Activated naive CD4-positive, alpha-beta T cell treated with anti-CD3 and anti-CD28 coated beads for 36 hours (primary cell): ENCODE results near the gene TCF25. TPM values are rescaled to one million over a fixed set of nuclear protein-coding genes. Genes with fewer than 3 reads are reported as not detected.
"Not testable (repeated sequence)": the region's sequence is repeated elsewhere in the genome, so short reads cannot be mapped to it uniquely, and the experiment has no call there.

Experiments
- CTCF ChIA-PET: fragments of 350-600 bp; sonication (Branson Sonifier 250); formaldehyde crosslinking; loops from one replicate; lab custom pipeline; 2021; ENCODE audit warnings: antibody characterized with exemption; lab: Charles Lee
- DNase-seq: peaks from one replicate; pipeline ENCODE4 v3.0.0-alpha.2; 2020
- H3K27ac Mint-ChIP-seq: one replicate; pipeline ENCODE4 v1.8.0; 2021; ENCODE audit warnings: mild to moderate bottlenecking, mixed read lengths
- H3K27me3 Mint-ChIP-seq: one replicate; pipeline ENCODE4 v1.8.0; 2021; ENCODE audit warnings: low read depth, mixed read lengths
- H3K36me3 Mint-ChIP-seq: one replicate; pipeline ENCODE4 v1.8.0; 2021; ENCODE audit warnings: low read depth, mixed read lengths
- H3K4me1 Mint-ChIP-seq: one replicate; pipeline ENCODE4 v1.8.0; 2021; ENCODE audit warnings: low read depth, mixed read lengths
- H3K4me3 Mint-ChIP-seq: one replicate; pipeline ENCODE4 v1.8.0; 2021; ENCODE audit warnings: mild to moderate bottlenecking, moderate library complexity, mixed read lengths
- H3K9me3 Mint-ChIP-seq: one replicate; pipeline ENCODE4 v1.8.0; 2021; ENCODE audit warnings: mixed read lengths
- intact Hi-C: fragments of 100-400 bp; cut with micrococcal nuclease; formaldehyde crosslinking; loops from one replicate; pipeline ENCODE4 v1.15.1; 2023
- total RNA-seq, 2 experiments: library from RNA; stranded (reverse); gene quantifications; one replicate each; pipeline ENCODE4 v1.2.3, GENCODE V29; 2021

TCF25 gene
- total RNA-seq, 2 experiments from 2014 or later = 108 to 109 TPM

GRCh38 chr16:89869911-89870310, 3.5 kb upstream of the TCF25 start:
- peaks cover 9% of the 10 kb centered on the region for H3K4me1 Mint-ChIP-seq
- H3K27ac Mint-ChIP-seq = no peak overlapping the region
- no peak overlapping the region for H3K4me3 Mint-ChIP-seq
- H3K27me3 Mint-ChIP-seq = no peaks in the 10 kb centered on the region
- intact Hi-C loops = loop anchor here (5.0 to 10.0 kb wide), 2 partner anchors 152 to 625 kb away; no protein-coding TSS in a partner anchor
- peaks cover 11% of the 10 kb centered on the region for H3K36me3 Mint-ChIP-seq
- peaks cover 7% of the 10 kb centered on the region for H3K9me3 Mint-ChIP-seq
- no peak for DNase-seq
- CTCF ChIA-PET = interaction anchor here (1.1 kb wide), 1 partner anchor 9 kb away, joined by 3 read pairs; no protein-coding TSS in a partner anchor

- no peaks in the 10 kb centered on the region for H3K27me3 Mint-ChIP-seq
- peaks cover 15% of the 10 kb centered on the region for H3K36me3 Mint-ChIP-seq
- peaks cover 9% of the 10 kb centered on the region for H3K9me3 Mint-ChIP-seq
- H3K27ac Mint-ChIP-seq = no peak overlapping the region
- intact Hi-C loops = loop anchor here (5.0 to 10.0 kb wide), 2 partner anchors 152 to 626 kb away; no protein-coding TSS in a partner anchor
- H3K4me1 Mint-ChIP-seq = peaks cover 13% of the 10 kb centered on the region
- CTCF ChIA-PET = interaction anchor here (1.1 kb wide), 1 partner anchor 9 kb away, joined by 3 read pairs; no protein-coding TSS in a partner anchor
- H3K4me3 Mint-ChIP-seq = no peak overlapping the region
- no peak for DNase-seq
Observed at GRCh38 chr16:89870440-89870839, 3.0 kb upstream of the TCF25 start.

DNA sequence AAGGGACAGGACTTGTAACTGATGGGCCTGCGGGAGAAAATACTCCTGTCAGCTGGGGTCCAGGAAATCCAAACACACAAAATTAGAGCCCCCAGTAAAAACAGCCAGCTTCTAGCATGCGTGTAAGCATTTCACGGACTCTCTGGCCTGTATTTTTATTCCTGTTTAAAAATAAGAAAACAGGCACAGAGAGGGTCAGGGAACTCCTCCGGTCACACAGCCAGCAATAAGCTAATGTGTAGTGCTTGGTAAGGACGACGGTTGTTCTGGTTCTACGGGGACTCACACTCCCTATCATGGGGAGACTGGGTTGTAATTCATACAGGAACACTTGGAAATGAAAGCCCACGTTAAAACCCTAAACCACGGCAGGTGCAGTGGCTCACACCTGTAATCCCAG, 1.5 kb upstream of the TCF25 start:
- H3K27ac Mint-ChIP-seq = peak overlapping the region; percentile 95
- peak overlapping the region; percentile 91 for H3K4me3 Mint-ChIP-seq
- H3K36me3 Mint-ChIP-seq = peaks cover 18% of the 10 kb centered on the region
- CTCF ChIA-PET = interaction anchor here (0.7 to 1.8 kb wide), 2 partner anchors 8 to 11 kb away, joined by 3 to 10 read pairs; no protein-coding TSS in a partner anchor
- peaks cover 9% of the 10 kb centered on the region for H3K9me3 Mint-ChIP-seq
- no peak for DNase-seq
- no peaks in the 10 kb centered on the region for H3K27me3 Mint-ChIP-seq
- H3K4me1 Mint-ChIP-seq = peaks cover 13% of the 10 kb centered on the region
- intact Hi-C loops = loop anchor here (5.0 to 10.0 kb wide), 2 partner anchors 150 to 627 kb away; no protein-coding TSS in a partner anchor

GRCh38 chr16:89873972-89874689, 739 bp downstream of the TCF25 start:
- peak overlapping the region; percentile 95 for H3K27ac Mint-ChIP-seq
- H3K9me3 Mint-ChIP-seq = peaks cover 2% of the 10 kb centered on the region
- H3K36me3 Mint-ChIP-seq = peaks cover 23% of the 10 kb centered on the region
- no peaks in the 10 kb centered on the region for H3K27me3 Mint-ChIP-seq
- intact Hi-C loops = loop anchor here (1.0 to 10.0 kb wide), 4 partner anchors 58 to 629 kb away; partner anchors contain the start of genes FANCA and SPATA2L
- peak overlapping the region; percentile 91 for H3K4me3 Mint-ChIP-seq
- peak; percentile 95 for DNase-seq
- peaks cover 13% of the 10 kb centered on the region for H3K4me1 Mint-ChIP-seq
- CTCF ChIA-PET = interaction anchor here (0.6 to 1.9 kb wide), 5 partner anchors 10 to 579 kb away, joined by 3 to 7 read pairs (median 4); no protein-coding TSS in a partner anchor

- H3K4me1 Mint-ChIP-seq = peaks cover 12% of the 10 kb centered on the region
- H3K27me3 Mint-ChIP-seq, DNase-seq, H3K27ac Mint-ChIP-seq, CTCF ChIA-PET, H3K9me3 Mint-ChIP-seq, H3K4me3 Mint-ChIP-seq: not testable (repeated sequence)
- peaks cover 39% of the 10 kb centered on the region for H3K36me3 Mint-ChIP-seq
- intact Hi-C loops = loop anchor here (10.0 kb wide), 1 partner anchor 634 kb away; no protein-coding TSS in a partner anchor
Observed at GRCh38 chr16:89879123-89879522, 5.7 kb downstream of the TCF25 start.

- intact Hi-C loops = no loop called here
- DNase-seq = no peak
- CTCF ChIA-PET = interaction anchor here (0.6 to 1.0 kb wide), 2 partner anchors 9 to 181 kb away, joined by 3 read pairs; no protein-coding TSS in a partner anchor
- H3K4me1 Mint-ChIP-seq = peaks cover 2% of the 10 kb centered on the region
- H3K27me3 Mint-ChIP-seq = no peaks in the 10 kb centered on the region
- no peaks in the 10 kb centered on the region for H3K9me3 Mint-ChIP-seq
- no peak overlapping the region for H3K4me3 Mint-ChIP-seq
- H3K27ac Mint-ChIP-seq = no peak overlapping the region
- H3K36me3 Mint-ChIP-seq = peaks cover 34% of the 10 kb centered on the region
Observed at GRCh38 chr16:89880477-89881367, 7.3 kb downstream of the TCF25 start.

- no peaks in the 10 kb centered on the region for H3K27me3 Mint-ChIP-seq
- peaks cover 2% of the 10 kb centered on the region for H3K4me1 Mint-ChIP-seq
- H3K27ac Mint-ChIP-seq = no peak overlapping the region
- H3K9me3 Mint-ChIP-seq = no peaks in the 10 kb centered on the region
- no peak overlapping the region for H3K4me3 Mint-ChIP-seq
- H3K36me3 Mint-ChIP-seq = peaks cover 31% of the 10 kb centered on the region
- no peak for DNase-seq
- CTCF ChIA-PET = no interaction called here
- intact Hi-C loops = no loop called here
Observed at GRCh38 chr16:89881368-89881730, 8.0 kb downstream of the TCF25 start.

DNA sequence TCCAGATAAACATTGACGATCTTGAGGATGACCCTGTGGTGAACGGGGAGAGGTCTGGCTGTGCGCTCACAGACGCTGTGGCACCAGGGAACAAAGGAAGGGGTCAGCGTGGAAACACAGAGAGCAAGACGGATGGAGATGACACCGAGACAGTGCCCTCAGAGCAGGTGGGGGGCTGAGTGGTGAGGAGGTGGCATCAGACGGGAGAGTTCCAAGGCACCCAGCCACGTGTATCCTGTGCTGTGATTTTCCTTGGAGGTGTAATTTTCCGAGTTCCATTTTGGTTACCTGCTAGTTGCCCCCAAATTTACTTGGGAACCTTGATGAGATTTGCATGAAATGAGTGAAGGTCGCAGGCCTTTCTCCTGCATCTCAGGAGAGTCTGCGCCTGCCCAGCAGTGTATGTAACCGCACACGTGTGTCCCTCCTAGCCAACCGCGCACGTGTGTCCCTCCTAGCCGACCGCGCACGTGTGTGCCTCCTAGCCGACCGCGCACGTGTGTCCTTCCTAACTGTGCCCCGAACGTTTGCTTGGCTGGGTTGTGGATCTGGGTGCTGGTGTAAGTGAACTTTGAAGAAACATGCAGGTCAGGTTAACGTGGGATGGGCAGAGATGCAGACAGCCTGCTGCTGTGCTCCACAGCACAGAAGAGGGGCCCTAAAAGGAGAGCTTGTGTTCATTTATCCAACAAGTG, 10.1 kb downstream of the TCF25 start:
- Mint-ChIP-seq H3K4me1 (peaks cover 2% of the 10 kb centered on the region), H3K27ac (no peak overlapping the region), H3K4me3 (no peak overlapping the region), H3K27me3 (no peaks in the 10 kb centered on the region), H3K9me3 (no peaks in the 10 kb centered on the region), H3K36me3 (peaks cover 34% of the 10 kb centered on the region)
- DNase-seq = no peak
- CTCF ChIA-PET = no interaction called here
- intact Hi-C loops = no loop called here

DNA sequence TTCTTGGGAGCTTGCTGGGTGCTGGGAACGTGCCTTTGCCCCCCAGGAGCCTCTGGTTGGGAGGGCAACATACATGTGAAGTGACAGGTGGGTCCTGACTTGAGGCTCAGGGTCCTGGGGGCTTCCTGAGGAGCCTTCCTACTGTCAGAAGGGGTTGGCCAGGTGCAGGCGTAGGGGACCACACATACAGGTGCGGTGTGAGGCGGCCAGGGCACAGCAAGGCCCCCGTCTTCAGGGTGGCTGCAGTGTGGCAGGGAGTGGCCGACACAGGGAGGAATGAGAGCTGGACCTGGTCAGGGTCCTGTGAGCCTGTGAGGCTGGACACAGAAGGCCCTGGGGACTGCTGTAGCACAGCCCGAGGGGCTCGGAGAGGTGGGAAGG, 10.6 kb downstream of the TCF25 start:
- Mint-ChIP-seq H3K4me3 (no peak overlapping the region), H3K36me3 (peaks cover 31% of the 10 kb centered on the region), H3K27me3 (no peaks in the 10 kb centered on the region), H3K9me3 (no peaks in the 10 kb centered on the region), H3K4me1 (peaks cover 2% of the 10 kb centered on the region), H3K27ac (no peak overlapping the region)
- CTCF ChIA-PET = no interaction called here
- intact Hi-C loops = no loop called here
- DNase-seq = no peak

- intact Hi-C loops = no loop called here
- Mint-ChIP-seq H3K27me3 (no peaks in the 10 kb centered on the region), H3K27ac (no peak overlapping the region), H3K9me3 (no peaks in the 10 kb centered on the region), H3K4me1 (peaks cover 6% of the 10 kb centered on the region), H3K36me3 (peaks cover 39% of the 10 kb centered on the region), H3K4me3 (no peak overlapping the region)
- no peak for DNase-seq
- CTCF ChIA-PET = interaction anchor here (0.7 kb wide), 1 partner anchor 32 kb away, joined by 3 read pairs; no protein-coding TSS in a partner anchor
Observed at GRCh38 chr16:89887243-89887642, 13.9 kb downstream of the TCF25 start.

- no peaks in the 10 kb centered on the region for H3K27me3 Mint-ChIP-seq
- peaks cover 6% of the 10 kb centered on the region for H3K4me1 Mint-ChIP-seq
- no peak overlapping the region for H3K27ac Mint-ChIP-seq
- H3K36me3 Mint-ChIP-seq = peaks cover 28% of the 10 kb centered on the region
- no peaks in the 10 kb centered on the region for H3K9me3 Mint-ChIP-seq
- H3K4me3 Mint-ChIP-seq = no peak overlapping the region
- CTCF ChIA-PET = interaction anchor here (1.1 kb wide), 1 partner anchor 20 kb away, joined by 4 read pairs; no protein-coding TSS in a partner anchor
- intact Hi-C loops = no loop called here
- DNase-seq = peak; percentile 39
Observed at GRCh38 chr16:89890200-89890599, 16.8 kb downstream of the TCF25 start.
